ENCODE measurements around the gene IFITM2. TPM values are rescaled to one million over a fixed set of nuclear protein-coding genes. Genes with fewer than 3 reads are reported as not detected.
A peak's percentile ranks its signal among the peaks of the same experiment; 100 is the strongest.
"Not testable (repeated sequence)": the region's sequence is repeated elsewhere in the genome, so short reads cannot be mapped to it uniquely, and the experiment has no call there.

The IFITM2 gene
- total RNA-seq (71.6 and 84.8 TPM in 2 replicates), polyA plus RNA-seq (267 and 368 TPM in 2 replicates)

GRCh38 chr11:307766-308708, at the start of gene IFITM2:
Gene IFITM2, plus strand, starts transcription at chr11:307816. Its CDS starts 377 bp downstream, at chr11:308193.
- H3K4me3 ChIP-seq; H3K27me3 ChIP-seq; H3K36me3 ChIP-seq; H3K9me3 ChIP-seq (ENCODE audit: low read depth): not testable (repeated sequence)
- peak; percentile 85 to 93 for DNase-seq (ENCODE audit: low read depth in 1 of 2, low spot score in 1 of 2)
- H3K4me1 ChIP-seq (ENCODE audit: low read depth) = peaks cover 20% of the 10 kb centered on the region
- peak within 1 kb of the TSS; percentile 87 for H3K27ac ChIP-seq

DNA sequence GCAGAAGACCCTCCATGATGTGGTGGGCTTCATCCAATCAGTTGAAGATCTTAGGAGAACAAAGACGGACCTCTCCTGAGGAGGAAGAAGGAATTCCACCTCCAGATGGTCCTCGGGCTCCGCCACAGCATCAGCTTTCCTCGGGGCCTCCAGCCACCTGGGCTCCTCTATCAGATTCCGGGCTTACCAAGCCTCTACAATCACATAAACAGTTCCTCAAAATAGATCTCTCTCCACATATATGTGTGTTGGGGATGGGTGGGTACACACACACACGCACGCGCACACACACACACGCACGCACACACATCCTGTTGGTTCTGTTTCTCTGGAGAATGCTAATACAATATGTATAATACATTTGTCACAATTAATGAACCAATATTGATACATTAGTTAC, 48.2 kb upstream of the IFITM2 start:
- no peak for TF ChIP-seq CTCF (IDR thresholded peaks at IDR 0.05; ENCODE audit: low read depth, low read length)

GRCh38 chr11:261624-262023, 46.0 kb upstream of the IFITM2 start:
- no peak overlapping the region for H3K4me3 ChIP-seq
- H3K36me3 ChIP-seq = no peaks in the 10 kb centered on the region
- H3K4me1 ChIP-seq (ENCODE audit: low read depth) = peaks cover 5% of the 10 kb centered on the region
- no peak for TF ChIP-seq CTCF (IDR thresholded peaks at IDR 0.05; ENCODE audit: low read depth, low read length)
- H3K9me3 ChIP-seq (ENCODE audit: low read depth) = no peaks in the 10 kb centered on the region
- no peak overlapping the region for H3K27ac ChIP-seq
- DNase-seq (ENCODE audit: low read depth in 1 of 2, low spot score in 1 of 2) = no peak
- H3K27me3 ChIP-seq = no peaks in the 10 kb centered on the region

More for the DNA sequence above, 48.2 kb upstream of the IFITM2 start:
- H3K27ac ChIP-seq = no peak overlapping the region
- H3K36me3 ChIP-seq = no peaks in the 10 kb centered on the region
- no peaks in the 10 kb centered on the region for H3K27me3 ChIP-seq
- H3K4me1 ChIP-seq (ENCODE audit: low read depth) = peaks cover 5% of the 10 kb centered on the region
- no peak for DNase-seq (ENCODE audit: low read depth in 1 of 2, low spot score in 1 of 2)
- H3K9me3 ChIP-seq (ENCODE audit: low read depth) = no peaks in the 10 kb centered on the region
- H3K4me3 ChIP-seq = no peak overlapping the region

GRCh38 chr11:266676-267439, 40.8 kb upstream of the IFITM2 start:
- TF ChIP-seq CTCF (IDR thresholded peaks at IDR 0.05; ENCODE audit: low read depth, low read length) = no peak
- Histone ChIP-seq H3K4me3 (no peak overlapping the region), H3K36me3 (no peaks in the 10 kb centered on the region), H3K27ac (no peak overlapping the region), H3K9me3 (ENCODE audit: low read depth) (no peaks in the 10 kb centered on the region), H3K4me1 (ENCODE audit: low read depth) (no peaks in the 10 kb centered on the region), H3K27me3 (peaks cover 5% of the 10 kb centered on the region)
- no peak for DNase-seq (ENCODE audit: low read depth in 1 of 2, low spot score in 1 of 2)

DNA sequence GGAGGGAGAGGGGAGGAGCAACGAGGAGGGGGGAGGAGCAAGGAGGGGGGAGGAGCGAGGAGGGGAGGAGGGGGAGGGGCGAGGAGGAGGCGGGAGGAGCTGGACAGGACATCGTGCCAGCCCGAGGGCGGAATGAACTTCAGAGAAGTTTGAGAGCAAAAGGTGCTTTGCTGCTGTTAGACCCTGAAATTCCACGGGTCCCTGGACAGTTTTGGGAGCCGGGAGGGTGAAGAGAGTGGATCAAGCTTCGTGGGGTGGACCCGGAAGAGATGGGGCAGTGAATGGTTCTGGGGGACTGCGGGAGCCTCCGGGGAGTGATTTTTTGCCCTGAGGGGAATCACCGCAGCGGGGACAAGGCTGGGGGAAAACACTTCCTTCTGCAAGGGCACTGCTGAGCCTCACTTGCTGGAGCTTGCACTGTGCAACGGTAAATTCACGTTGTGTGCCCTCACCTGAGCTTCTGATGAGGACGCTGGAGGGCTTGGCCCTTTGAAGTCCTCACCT, 40.1 kb upstream of the IFITM2 start:
- H3K36me3 ChIP-seq = no peaks in the 10 kb centered on the region
- H3K27ac ChIP-seq = no peak overlapping the region
- no peaks in the 10 kb centered on the region for H3K9me3 ChIP-seq (ENCODE audit: low read depth)
- peaks cover 5% of the 10 kb centered on the region for H3K27me3 ChIP-seq
- TF ChIP-seq CTCF (IDR thresholded peaks at IDR 0.05; ENCODE audit: low read depth, low read length) = no peak
- no peak for DNase-seq (ENCODE audit: low read depth in 1 of 2, low spot score in 1 of 2)
- H3K4me1 ChIP-seq (ENCODE audit: low read depth) = no peaks in the 10 kb centered on the region
- no peak overlapping the region for H3K4me3 ChIP-seq

GRCh38 chr11:268716-269145, 38.9 kb upstream of the IFITM2 start:
- H3K27me3 ChIP-seq; H3K4me3 ChIP-seq; H3K4me1 ChIP-seq (ENCODE audit: low read depth); H3K27ac ChIP-seq; H3K36me3 ChIP-seq; H3K9me3 ChIP-seq (ENCODE audit: low read depth): not testable (repeated sequence)
- DNase-seq (ENCODE audit: low read depth in 1 of 2, low spot score in 1 of 2) = peak in 1 of 2 donors; percentile 47
